Endothelial cell of umbilical vein (primary cell): ENCODE results near the gene SLC38A8.

ENCODE experiments used
- EZH2 ChIP-seq: IDR thresholded peaks from 2 replicates; pipeline ENCODE4 v1.6.1; 2012; ENCODE audit warnings: borderline replicate concordance, low read depth, mild to moderate bottlenecking, moderate library complexity, low read length, inconsistent platforms; ENCODE audit not compliant: severe bottlenecking
- GATA2 ChIP-seq: IDR thresholded peaks from 2 replicates; pipeline ENCODE4 v1.7.0; 2011; ENCODE audit warnings: low read depth, mild to moderate bottlenecking, moderate library complexity, mixed read lengths, low read length; ENCODE audit not compliant: insufficient read length, insufficient read depth
- JUN ChIP-seq: IDR thresholded peaks from 2 replicates; pipeline ENCODE4 v1.6.1; 2011; ENCODE audit warnings: borderline replicate concordance, low read depth; ENCODE audit not compliant: insufficient read length, insufficient read depth
- POLR2A ChIP-seq: IDR thresholded peaks from 2 replicates; pipeline ENCODE4 v1.6.1; 2012; ENCODE audit warnings: low read depth, mild to moderate bottlenecking, control low read depth, low read length
- POLR2AphosphoS5 ChIP-seq: IDR thresholded peaks from 2 replicates; pipeline ENCODE4 v1.6.1; 2012; ENCODE audit warnings: low read depth, mild to moderate bottlenecking, control low read depth, low read length, moderate library complexity; ENCODE audit not compliant: insufficient read depth
- TF ChIP-seq, protein P1 (sequence below), 2 donors: IDR thresholded peaks; 1 replicate in 1 of 2; 2 replicates in 1 of 2; pipeline ENCODE4 v1.5.1; 2011; ENCODE audit warnings: low read length in 2 of 2, mild to moderate bottlenecking in 2 of 2, moderate library complexity in 2 of 2, control low read depth in 1 of 2, inconsistent platforms in 1 of 2, low read depth in 1 of 2; ENCODE audit not compliant: insufficient read depth in 1 of 2; ENCODE audit errors: extremely low read depth in 1 of 2
- TF ChIP-seq, protein P2 (sequence below): IDR thresholded peaks from 2 replicates; pipeline ENCODE4 v1.6.1; 2011; ENCODE audit not compliant: insufficient read depth, insufficient read length

DNA sequence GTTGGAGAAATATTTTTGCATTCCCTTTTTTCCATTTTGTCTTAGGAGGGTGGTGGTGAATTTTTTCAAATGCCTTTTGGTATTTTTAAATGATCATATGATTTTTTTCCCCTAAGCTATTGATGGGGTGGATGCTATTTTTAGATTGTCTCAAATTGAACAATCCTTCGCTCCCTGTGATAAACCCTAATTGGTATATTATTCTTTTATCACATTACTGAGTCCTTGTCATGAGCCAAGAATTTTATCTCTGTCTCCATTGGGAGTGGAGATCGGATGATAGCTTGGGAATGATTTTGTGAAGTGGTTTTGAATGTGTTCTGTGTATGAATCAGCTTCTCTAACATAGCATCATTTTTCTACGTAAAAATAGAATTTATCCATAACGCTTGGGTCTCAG is 59.1 kb downstream of the SLC38A8 start:
- TF ChIP-seq, protein P1, sequence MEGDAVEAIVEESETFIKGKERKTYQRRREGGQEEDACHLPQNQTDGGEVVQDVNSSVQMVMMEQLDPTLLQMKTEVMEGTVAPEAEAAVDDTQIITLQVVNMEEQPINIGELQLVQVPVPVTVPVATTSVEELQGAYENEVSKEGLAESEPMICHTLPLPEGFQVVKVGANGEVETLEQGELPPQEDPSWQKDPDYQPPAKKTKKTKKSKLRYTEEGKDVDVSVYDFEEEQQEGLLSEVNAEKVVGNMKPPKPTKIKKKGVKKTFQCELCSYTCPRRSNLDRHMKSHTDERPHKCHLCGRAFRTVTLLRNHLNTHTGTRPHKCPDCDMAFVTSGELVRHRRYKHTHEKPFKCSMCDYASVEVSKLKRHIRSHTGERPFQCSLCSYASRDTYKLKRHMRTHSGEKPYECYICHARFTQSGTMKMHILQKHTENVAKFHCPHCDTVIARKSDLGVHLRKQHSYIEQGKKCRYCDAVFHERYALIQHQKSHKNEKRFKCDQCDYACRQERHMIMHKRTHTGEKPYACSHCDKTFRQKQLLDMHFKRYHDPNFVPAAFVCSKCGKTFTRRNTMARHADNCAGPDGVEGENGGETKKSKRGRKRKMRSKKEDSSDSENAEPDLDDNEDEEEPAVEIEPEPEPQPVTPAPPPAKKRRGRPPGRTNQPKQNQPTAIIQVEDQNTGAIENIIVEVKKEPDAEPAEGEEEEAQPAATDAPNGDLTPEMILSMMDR (IDR thresholded peaks at IDR 0.05; ENCODE audit: extremely low read depth in 1 of 2, insufficient read depth in 1 of 2, low read depth in 1 of 2, low read length in 2 of 2), result no peak
- TF ChIP-seq POLR2AphosphoS5 (no peak), POLR2A (no peak), EZH2 (no peak), GATA2 (no peak), JUN (no peak)
- TF ChIP-seq, protein P2, sequence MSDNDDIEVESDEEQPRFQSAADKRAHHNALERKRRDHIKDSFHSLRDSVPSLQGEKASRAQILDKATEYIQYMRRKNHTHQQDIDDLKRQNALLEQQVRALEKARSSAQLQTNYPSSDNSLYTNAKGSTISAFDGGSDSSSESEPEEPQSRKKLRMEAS, result no peak
